ENCODE data around the gene AKNA.

The AKNA gene

GRCh38 chr9:114416906-114417305 lies 29.1 kb upstream of the AKNA start:
- DNase-seq = no peak

DNA sequence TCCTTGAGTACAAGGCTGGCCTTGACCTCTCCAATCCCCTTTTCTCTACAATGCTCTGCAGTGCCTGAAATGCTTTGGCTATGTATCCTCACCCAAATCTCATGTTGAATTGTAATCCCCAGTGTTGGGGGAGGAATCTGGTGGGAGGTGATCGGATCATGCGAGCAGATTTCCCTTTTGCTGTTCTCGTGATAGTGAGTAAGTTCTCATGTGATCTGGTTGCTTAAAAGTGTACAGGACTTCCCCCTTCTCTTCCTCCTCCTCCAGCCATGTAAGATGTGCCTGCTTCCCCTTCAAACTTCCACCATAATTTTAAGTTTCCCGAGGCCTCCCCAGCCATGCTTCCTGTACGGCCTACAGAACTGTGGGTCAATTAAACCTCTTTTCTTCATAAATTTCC lies 28.5 kb upstream of the AKNA start:
- DNase-seq = no peak

- DNase-seq = no peak
These were observed 26.6 kb upstream of the AKNA start for GRCh38 chr9:114414346-114414745.

DNA sequence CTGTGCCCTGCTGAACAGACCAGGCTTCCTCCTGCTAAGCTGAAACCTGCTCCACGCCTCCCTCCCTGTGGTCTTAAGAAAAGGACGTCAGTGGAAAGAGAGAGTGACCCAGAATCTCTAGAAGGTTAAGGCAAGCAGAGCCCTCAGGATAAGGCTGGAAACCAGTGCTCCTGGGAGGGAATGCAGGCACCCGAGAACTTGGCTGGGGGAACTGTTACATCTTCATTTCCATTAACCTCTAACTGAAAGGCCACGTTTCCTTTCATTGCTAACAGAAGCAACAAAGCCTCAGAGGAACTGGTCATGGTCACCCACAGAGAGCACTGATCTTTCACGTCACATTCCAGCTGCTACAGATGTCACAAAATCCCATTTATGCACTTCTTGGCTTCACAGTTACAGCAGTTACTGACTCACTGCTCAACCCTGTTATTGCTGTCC lies 26.1 kb upstream of the AKNA start:
- DNase-seq = no peak

DNA sequence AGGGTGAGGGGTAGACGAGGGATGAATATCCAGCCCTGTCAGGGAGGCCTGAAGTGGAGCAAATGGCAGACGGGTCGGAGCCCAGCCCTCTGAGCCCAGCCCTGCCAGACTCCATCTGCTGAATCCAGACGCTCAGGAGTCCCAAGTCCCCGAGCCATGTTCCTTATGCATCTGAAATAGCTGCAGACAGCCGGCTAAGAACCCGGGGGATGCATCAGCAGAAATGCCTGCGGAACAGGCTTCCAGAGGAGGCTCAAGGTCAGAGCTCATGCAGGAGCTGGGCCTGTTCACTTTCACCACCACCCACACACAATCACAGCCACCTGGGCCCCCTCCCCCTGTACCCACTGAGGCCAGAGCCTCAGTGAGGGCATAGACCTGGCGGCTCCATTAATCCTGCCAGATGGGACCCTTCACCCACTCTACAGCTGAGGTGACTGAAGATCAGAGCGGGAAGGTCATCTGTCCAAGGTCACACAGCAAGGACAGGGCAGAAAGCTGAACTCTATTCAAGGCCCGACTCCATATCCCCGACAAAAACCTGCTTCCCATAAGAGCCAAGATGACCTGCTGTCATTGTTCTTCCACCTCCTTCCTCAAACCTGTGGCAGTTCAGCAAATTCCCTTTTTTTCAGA lies 24.4 kb upstream of the AKNA start:
- no peak for DNase-seq

DNA sequence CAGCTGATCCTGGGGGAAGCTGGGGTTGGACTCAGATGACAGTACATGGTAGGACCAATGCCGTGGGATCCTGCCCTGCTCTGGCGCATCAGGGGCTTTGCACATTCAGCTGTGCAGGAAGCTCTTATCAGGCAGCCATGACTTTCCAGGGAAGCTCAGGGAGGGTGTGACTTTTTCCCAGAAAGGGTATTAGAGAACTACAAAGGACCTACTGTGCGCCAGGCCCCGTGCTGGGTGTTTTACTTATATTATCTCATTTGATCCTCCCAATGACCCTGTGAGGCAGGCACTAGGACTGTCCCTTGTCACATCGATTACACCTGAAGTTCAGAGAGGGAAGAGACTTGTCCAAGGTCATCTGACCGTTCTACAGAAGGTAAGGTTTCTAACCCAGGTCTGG lies 23.7 kb upstream of the AKNA start:
- no peak for DNase-seq

DNA sequence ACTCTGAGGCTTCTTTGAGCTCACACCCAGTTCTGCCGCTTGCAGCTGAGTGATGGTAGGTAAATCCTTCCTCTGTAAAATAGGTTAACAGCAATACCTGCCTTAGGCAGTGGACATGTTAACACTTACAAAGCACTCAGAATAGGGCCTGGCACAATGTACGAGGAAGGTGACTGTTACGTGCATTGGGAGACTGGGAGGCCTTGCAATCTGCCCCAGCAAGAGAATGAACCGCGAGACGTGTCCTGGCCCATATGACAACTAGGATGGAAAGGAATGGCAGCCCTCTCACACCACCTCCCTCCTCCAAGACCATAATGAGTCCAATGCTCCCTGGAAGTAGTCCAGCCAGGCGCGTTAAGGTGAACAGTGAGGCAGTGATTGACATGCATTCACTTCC lies 23.1 kb upstream of the AKNA start:
- no peak for DNase-seq

- DNase-seq = no peak
These were observed 22.1 kb upstream of the AKNA start for GRCh38 chr9:114409842-114410241.

DNA sequence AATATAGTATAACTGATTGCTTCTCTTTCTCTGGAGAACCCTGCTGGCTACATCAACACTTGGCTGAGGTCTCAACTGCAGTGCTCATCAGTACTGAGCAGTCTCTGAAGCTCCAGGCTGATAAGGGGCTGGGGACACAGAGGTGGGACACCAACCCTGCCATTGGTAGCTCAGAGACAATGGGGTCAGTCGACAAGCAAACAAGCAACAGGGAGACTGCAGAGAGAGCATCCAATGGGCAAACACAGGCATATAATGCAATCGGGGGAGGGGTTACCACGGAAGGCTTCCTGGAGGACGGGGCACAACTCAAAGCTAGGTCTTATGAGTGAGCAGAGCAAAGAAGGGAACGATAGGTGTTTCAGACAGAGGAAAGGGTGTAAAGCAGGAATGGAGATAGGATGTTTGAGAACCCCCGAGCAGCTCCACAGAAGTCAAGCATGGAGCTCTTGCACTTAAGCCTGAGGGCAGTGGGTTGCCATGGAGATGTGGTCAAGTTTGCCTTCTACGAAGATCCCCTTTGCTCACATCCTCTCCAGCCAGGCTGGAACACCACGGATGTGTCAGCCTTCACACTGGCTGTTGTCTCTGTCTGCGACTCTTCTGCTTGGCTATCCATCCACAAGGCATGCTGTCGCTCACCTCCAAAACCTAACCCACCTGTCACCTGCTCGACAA lies 21.5 kb upstream of the AKNA start:
- no peak for DNase-seq

DNA sequence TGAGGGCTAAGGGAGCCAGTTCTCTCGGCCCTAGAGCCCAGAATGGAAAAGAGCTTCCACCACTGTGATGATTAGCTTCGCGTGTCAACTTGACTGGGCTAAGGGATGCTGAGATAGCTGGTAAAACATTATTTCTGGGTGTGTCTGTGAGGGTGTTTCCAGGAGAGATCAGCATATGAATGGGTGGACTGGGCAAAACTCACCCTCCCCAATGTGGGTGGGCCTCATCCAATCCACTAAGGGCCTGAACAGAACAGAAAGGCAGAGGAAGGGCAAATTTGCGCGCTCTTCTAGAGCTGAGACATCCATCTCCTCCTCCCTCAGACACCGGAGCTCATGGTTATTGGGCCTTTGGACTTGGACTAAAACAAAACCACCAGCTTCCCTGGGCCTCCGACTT lies 20.9 kb upstream of the AKNA start:
- DNase-seq = no peak

- no peak for DNase-seq
These were observed 20.1 kb upstream of the AKNA start for GRCh38 chr9:114407889-114408288.

- DNase-seq = no peak
These were observed 18.7 kb upstream of the AKNA start for GRCh38 chr9:114406441-114406840.

- peak; percentile 61 for DNase-seq
These were observed 17.7 kb upstream of the AKNA start for GRCh38 chr9:114405294-114406034.

- no peak for DNase-seq
These were observed 16.7 kb upstream of the AKNA start for GRCh38 chr9:114404531-114404930.

DNA sequence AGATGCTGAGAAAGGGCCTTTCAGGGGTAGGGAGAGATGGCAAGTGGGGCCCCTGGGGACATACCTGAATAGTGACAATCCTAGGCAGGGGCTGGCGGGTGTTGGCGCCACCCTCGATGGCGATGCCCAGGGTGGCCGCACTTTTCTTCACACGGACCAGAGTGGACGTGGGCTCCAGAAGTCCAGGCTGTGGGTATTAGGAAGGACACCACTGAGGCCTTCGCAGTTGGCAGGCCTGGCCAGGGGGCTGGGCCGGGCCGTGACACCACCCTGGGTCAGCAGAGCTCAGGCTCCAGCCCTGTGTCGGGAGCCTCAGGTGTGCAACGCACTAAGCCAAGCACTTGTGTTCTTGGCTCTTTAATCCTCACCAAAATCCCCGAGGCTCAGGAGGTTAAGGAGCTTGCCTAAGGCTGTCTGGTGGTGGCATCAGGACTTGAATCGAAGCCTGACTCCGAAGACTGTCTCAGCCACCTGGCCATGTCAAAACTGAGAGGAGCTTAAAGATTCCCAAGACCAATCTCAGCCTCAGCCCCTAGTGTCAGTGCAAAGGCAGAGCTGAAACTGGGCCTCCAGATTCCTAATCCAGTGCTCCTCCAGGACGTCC lies 15.5 kb upstream of the AKNA start:
- no peak for DNase-seq

GRCh38 chr9:114401344-114401743 lies 13.6 kb upstream of the AKNA start:
- no peak for DNase-seq

- no peak for DNase-seq
These were observed 13.0 kb upstream of the AKNA start for GRCh38 chr9:114400772-114401171.

GRCh38 chr9:114400219-114400618 lies 12.4 kb upstream of the AKNA start:
- no peak for DNase-seq

DNA sequence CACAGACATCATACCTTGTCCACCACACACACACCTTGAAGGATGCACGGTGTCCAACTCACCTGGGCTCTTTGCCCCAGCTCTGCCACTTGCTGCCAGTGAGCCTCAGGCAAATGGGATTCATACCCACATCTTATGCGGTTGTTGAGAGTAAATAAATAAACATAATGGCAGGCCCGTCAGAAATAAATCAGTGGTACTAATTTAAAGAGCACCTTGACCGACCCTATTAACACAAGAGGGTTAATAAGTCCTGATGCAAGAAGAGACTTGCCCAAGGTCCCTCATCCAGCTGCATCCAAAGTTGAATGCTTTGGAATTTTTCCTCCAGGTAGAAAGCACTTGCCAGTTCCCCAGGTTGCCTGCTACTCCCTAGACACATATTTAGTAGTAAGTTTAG lies 11.6 kb upstream of the AKNA start:
- no peak for DNase-seq

GRCh38 chr9:114397848-114398605 lies 10.2 kb upstream of the AKNA start:
- DNase-seq = peak; percentile 93

GRCh38 chr9:114397219-114397847 lies 9.6 kb upstream of the AKNA start:
- no peak for DNase-seq

- DNase-seq = no peak
These were observed 8.9 kb upstream of the AKNA start for GRCh38 chr9:114396558-114397218.

Measured in COR-L47 (cell line).